ENCODE data around the gene HSDL2.

- TF ChIP-seq, protein P1, sequence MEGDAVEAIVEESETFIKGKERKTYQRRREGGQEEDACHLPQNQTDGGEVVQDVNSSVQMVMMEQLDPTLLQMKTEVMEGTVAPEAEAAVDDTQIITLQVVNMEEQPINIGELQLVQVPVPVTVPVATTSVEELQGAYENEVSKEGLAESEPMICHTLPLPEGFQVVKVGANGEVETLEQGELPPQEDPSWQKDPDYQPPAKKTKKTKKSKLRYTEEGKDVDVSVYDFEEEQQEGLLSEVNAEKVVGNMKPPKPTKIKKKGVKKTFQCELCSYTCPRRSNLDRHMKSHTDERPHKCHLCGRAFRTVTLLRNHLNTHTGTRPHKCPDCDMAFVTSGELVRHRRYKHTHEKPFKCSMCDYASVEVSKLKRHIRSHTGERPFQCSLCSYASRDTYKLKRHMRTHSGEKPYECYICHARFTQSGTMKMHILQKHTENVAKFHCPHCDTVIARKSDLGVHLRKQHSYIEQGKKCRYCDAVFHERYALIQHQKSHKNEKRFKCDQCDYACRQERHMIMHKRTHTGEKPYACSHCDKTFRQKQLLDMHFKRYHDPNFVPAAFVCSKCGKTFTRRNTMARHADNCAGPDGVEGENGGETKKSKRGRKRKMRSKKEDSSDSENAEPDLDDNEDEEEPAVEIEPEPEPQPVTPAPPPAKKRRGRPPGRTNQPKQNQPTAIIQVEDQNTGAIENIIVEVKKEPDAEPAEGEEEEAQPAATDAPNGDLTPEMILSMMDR (IDR thresholded peaks at IDR 0.05; ENCODE audit: insufficient read depth, low read depth, low read length) = no peak
- TF ChIP-seq EZH2 (IDR thresholded peaks at IDR 0.05; ENCODE audit: insufficient read depth, low read length) = no peak
Measured at GRCh38 chr9:112409758-112410157, 29.9 kb downstream of the HSDL2 start.
